ENCODE measurements around the gene NLGN4X. TPM values are rescaled to one million over a fixed set of nuclear protein-coding genes. Genes with fewer than 3 reads are reported as not detected.

The NLGN4X gene
- total RNA-seq, 1 experiment from 2014 or later: 0.05 TPM

DNA sequence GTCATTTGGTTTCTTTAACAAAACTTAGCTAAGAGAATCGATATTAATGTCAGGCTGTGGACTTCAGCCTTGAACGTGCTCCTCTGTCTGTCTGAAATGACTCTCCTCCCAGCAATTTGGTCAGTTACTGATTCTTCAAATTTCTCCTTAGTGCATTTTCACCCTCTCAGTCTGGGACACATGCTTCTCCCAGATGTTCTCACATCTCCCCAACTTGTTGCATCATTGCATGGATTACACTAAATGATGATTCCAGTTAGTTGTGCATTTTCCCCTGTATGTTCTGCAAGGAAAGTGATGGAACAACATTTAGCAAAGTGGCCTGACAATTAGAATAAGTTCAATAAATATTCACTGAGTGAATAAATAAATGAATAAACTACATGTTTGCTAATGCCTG is 94.4 kb downstream of the NLGN4X start (continued):
- TF ChIP-seq TCF7L2 (IDR thresholded peaks at IDR 0.05; ENCODE audit: borderline replicate concordance, extremely low read depth, insufficient read depth, insufficient read length) (no peak), CBX3 (IDR thresholded peaks at IDR 0.05; ENCODE audit: low read depth) (no peak), EGR1 (IDR thresholded peaks at IDR 0.05; ENCODE audit: low read depth) (no peak), ZFX (IDR thresholded peaks at IDR 0.05) (no peak), ELF1 (IDR thresholded peaks at IDR 0.05; ENCODE audit: borderline replicate concordance, low read depth) (no peak), CEBPB (IDR thresholded peaks at IDR 0.05; ENCODE audit: low read depth) (no peak), RAD21 (IDR thresholded peaks at IDR 0.05; ENCODE audit: low read depth) (no peak), FOSL1 (IDR thresholded peaks at IDR 0.05; ENCODE audit: low read depth) (no peak), SRF (IDR thresholded peaks at IDR 0.05; ENCODE audit: low read depth) (no peak)

DNA sequence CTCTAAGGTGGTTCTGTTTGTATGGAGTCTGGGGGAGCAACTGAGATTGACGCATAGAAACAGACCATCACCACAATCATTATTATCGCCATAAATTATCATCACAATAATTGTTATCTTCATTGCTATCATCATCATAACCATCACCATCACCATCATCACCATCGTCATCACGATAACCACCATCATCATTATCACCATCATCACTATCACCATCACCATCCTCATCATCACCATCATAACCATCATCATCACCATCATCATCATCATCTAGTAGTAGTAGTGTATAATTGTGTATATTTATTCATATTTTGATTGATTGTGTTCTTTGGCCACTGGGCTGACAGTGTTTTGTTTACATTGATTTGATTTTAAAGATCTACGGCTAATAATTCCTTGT is 95.7 kb downstream of the NLGN4X start:
- Histone ChIP-seq H3K4me1 (ENCODE audit: control insufficient read depth in 1 of 2, insufficient read depth in 2 of 2, low read length in 2 of 2) (no peaks in the 10 kb centered on the region), H3K9ac (ENCODE audit: low read length) (no peak overlapping the region), H3K9me3 (ENCODE audit: control insufficient read depth in 1 of 2, insufficient read depth in 1 of 2, low read depth in 1 of 2, low read length in 2 of 2) (no peaks in the 10 kb centered on the region), H3K79me2 (ENCODE audit: insufficient read depth, low read length) (no peaks in the 10 kb centered on the region), H3K4me2 (ENCODE audit: low read length) (no peak overlapping the region), H3K36me3 (ENCODE audit: control insufficient read depth in 1 of 2, insufficient read depth in 2 of 2, low read length in 2 of 2) (no peaks in the 10 kb centered on the region), H2AFZ (ENCODE audit: low read depth, low read length, poor library complexity, severe bottlenecking) (no peak overlapping the region), H4K20me1 (ENCODE audit: insufficient read depth) (no peaks in the 10 kb centered on the region), H3K4me3 (replicated peaks in 1 of 2; ENCODE audit: low read depth in 1 of 2, low read length in 2 of 2) (no peak overlapping the region), H3K27me3 (ENCODE audit: insufficient read depth, low read length) (no peaks in the 10 kb centered on the region), H3K9me2 (ENCODE audit: insufficient read depth) (no peaks in the 10 kb centered on the region), H3K27ac (ENCODE audit: low read depth, low read length) (no peak overlapping the region)
- RAD21 ChIA-PET (ENCODE audit: low non-redundant PET in 1 of 2, low total read pairs in 2 of 2, uncharacterized antibody in 2 of 2, unreplicated experiment in 2 of 2): no interaction called here
- intact Hi-C loops (cut with micrococcal nuclease): no loop called here
- ATAC-seq (no peak), DNase-seq (ENCODE audit: low read depth, low spot score) (no peak)
- BruUV-seq (replicated peaks): no TSS peak
- TF ChIP-seq, protein P1, sequence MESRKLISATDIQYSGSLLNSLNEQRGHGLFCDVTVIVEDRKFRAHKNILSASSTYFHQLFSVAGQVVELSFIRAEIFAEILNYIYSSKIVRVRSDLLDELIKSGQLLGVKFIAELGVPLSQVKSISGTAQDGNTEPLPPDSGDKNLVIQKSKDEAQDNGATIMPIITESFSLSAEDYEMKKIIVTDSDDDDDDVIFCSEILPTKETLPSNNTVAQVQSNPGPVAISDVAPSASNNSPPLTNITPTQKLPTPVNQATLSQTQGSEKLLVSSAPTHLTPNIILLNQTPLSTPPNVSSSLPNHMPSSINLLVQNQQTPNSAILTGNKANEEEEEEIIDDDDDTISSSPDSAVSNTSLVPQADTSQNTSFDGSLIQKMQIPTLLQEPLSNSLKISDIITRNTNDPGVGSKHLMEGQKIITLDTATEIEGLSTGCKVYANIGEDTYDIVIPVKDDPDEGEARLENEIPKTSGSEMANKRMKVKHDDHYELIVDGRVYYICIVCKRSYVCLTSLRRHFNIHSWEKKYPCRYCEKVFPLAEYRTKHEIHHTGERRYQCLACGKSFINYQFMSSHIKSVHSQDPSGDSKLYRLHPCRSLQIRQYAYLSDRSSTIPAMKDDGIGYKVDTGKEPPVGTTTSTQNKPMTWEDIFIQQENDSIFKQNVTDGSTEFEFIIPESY (IDR thresholded peaks at IDR 0.05; ENCODE audit: extremely low read depth, insufficient replicate concordance, low read length): no peak
- TF ChIP-seq CBX3 (IDR thresholded peaks at IDR 0.05; ENCODE audit: low read depth) (no peak), CEBPB (IDR thresholded peaks at IDR 0.05; ENCODE audit: low read depth) (no peak)
- POLR2A ChIA-PET: no interaction called here
- CTCF ChIA-PET: no interaction called here

Measured in HCT116 (cell line).